Heart right ventricle (tissue), 16 donors: ENCODE data around the gene ZC3H13. TPM values are rescaled to one million over a fixed set of nuclear protein-coding genes. Genes with fewer than 3 reads are reported as not detected.

Source experiments
- ATAC-seq, 8 donors: fragments of 200-7000 bp; cut with Tn5 transposase; one replicate each; pipeline ENCODE4 v1.9.1; 2020; ENCODE audit warnings: mild to moderate bottlenecking in 8 of 8, moderate library complexity in 8 of 8, moderate number of reproducible peaks in 1 of 8
- DNase-seq, 2 donors: peaks; one replicate each; pipeline ENCODE4 v3.0.0-alpha.2; 2020
- H3K27ac ChIP-seq, 10 donors: fragments of 200-600 bp; sonication (generic) in 2 of 10; one replicate each; pipeline versions ENCODE4 v1.5.0 to v1.8.0; 2020 to 2022; ENCODE audit warnings: mild to moderate bottlenecking in 3 of 10
- H3K27me3 ChIP-seq, 7 donors: fragments of 200-600 bp; one replicate each; pipeline ENCODE4 v1.8.0; 2021 to 2022; ENCODE audit warnings: mild to moderate bottlenecking in 2 of 7
- H3K36me3 ChIP-seq, 9 donors: fragments of 200-600 bp; sonication (generic) in 1 of 9; one replicate each; pipeline versions ENCODE4 v1.5.0 to v1.8.0; 2020 to 2022; ENCODE audit warnings: mild to moderate bottlenecking in 2 of 9
- H3K4me1 ChIP-seq, 9 donors: fragments of 200-600 bp; sonication (generic) in 1 of 9; one replicate each; pipeline versions ENCODE4 v1.5.0 to v1.8.0; 2020 to 2022; ENCODE audit warnings: mild to moderate bottlenecking in 4 of 9
- H3K4me3 ChIP-seq, 10 donors: fragments of 200-600 bp; sonication (generic) in 2 of 10; one replicate each; pipeline versions ENCODE4 v1.5.0 to v1.8.0; 2020 to 2022; ENCODE audit warnings: mild to moderate bottlenecking in 7 of 10, moderate library complexity in 2 of 10
- H3K9me3 ChIP-seq, 11 donors: fragments of 200-600 bp in 10 of 11; sonication (generic) in 2 of 11; one replicate each; pipeline versions ENCODE4 v1.5.0 to v1.8.0; 2013 to 2022; ENCODE audit warnings: mild to moderate bottlenecking in 2 of 11, control low read depth in 1 of 11, moderate library complexity in 1 of 11
- CTCF ChIP-seq, 9 donors: fragments of 200-600 bp; sonication (generic) in 2 of 9; IDR thresholded peaks; one replicate each; pipeline versions ENCODE4 v1.5.0 to v1.8.0; 2021 to 2022; ENCODE audit warnings: antibody characterized with exemption in 9 of 9, mild to moderate bottlenecking in 5 of 9, moderate library complexity in 1 of 9
- WGBS, 2 donors: extraction: QIAGEN DNeasy Blood & Tissue Kit; methylation state at CpG; one replicate each; pipeline ENCODE4 v1.1.7; 2013; ENCODE audit warnings: inconsistent platforms in 1 of 2; 5-methylcytosine and 5-hydroxymethylcytosine counted together
- intact Hi-C, 10 donors: fragments of 100-400 bp; cut with DNase I; formaldehyde crosslinking; loops; one replicate each; pipeline versions ENCODE4 v1.11.1 to v1.14.2; 2022
- polyA plus RNA-seq, 2 donors: library from polyadenylated mRNA; stranded (reverse); fragments of 200-250 nt; gene quantifications; one replicate each; pipeline ENCODE4 v1.2.3, GENCODE V29; 2013
- total RNA-seq, 10 donors: library from RNA; stranded (reverse); fragmentation: NEBNext Ultra II Directional in 3 of 10; extraction: Animal tissue kit (Norgen Biotek cat#: 25700) in 3 of 10; gene quantifications; one replicate each; pipeline versions ENCODE4 v1.2.1 to v1.2.4, GENCODE V29; 2021 to 2023
- donor health status: Arrhythmogenic right ventricular cardiomyopathy.
- donor health status: ischemic (EF 13 %, LVEDD 7.1; RV severe dilation, severe dysfunction).
- donor health status: healthy with polysubstance abuse.
- donor health status: DM: no; HTN: yes; CAD: no.
- donor health status: DM: no; HTN: no; CAD: no.
- donor health status: ischemic (EF 25% LVEDD 6.9; RV normal size, moderate dysfunction).
- donor health status: ischemic (EF 25% LVEDD 5.7; RV mildly dilated, moderate dysfunction).
- donor health status: healthy.
- donor health status: DM: yes; HTN: yes; CAD: no.
- donor health status: Ischemic cardiomyopathy.
- donor health status: ischemic (EF 35%, LVEDD 5.7; RV mildly dilated, moderate dysfunction).
- donor health status: nonischemic (EF 11% LVEDD 7.7; RV severe dilation, severe dysfunction).
- donor health status: DM: yes; HTN: yes; CAD: no.
- donor health status: PGD.
- donor health status: ischemic (EF 29% LVEDD 5.4; RV normal size, mild dysfunction).
- donor health status: nonischemic (EF 23%, LVEDD 6.1; RV moderate dilation, normal function).

ZC3H13 gene
- total and polyA plus RNA-seq, 12 donors = 6.7 to 50.1 (median 43.4) TPM

- no peak for DNase-seq
- Histone ChIP-seq H3K4me3 (no peak overlapping the region), H3K4me1 (no peaks in the 10 kb centered on the region), H3K36me3 (no peaks in the 10 kb centered on the region), H3K27me3 (peaks cover 0 to 4% (median 0%) of the 10 kb centered on the region in 7 donors), H3K27ac (no peak overlapping the region), H3K9me3 (no peaks in the 10 kb centered on the region)
- WGBS, 2 donors = 76 to 95% methylated on average over 3 of the region's 3 CpGs
- intact Hi-C loops = no loop called here
- no peak for TF ChIP-seq CTCF (IDR thresholded peaks at IDR 0.05)
- no peak for ATAC-seq
These were observed 41.9 kb upstream of the ZC3H13 start for GRCh38 chr13:46094478-46094877.

- no peaks in the 10 kb centered on the region for H3K36me3 ChIP-seq
- intact Hi-C loops = no loop called here
- H3K27me3 ChIP-seq = peaks cover 0 to 4% (median 0%) of the 10 kb centered on the region in 7 donors
- H3K27ac ChIP-seq = no peak overlapping the region
- DNase-seq (no peak), ATAC-seq (no peak)
- no peak overlapping the region for H3K4me3 ChIP-seq
- H3K9me3 ChIP-seq = no peaks in the 10 kb centered on the region
- no peak for TF ChIP-seq CTCF (IDR thresholded peaks at IDR 0.05)
- H3K4me1 ChIP-seq = no peaks in the 10 kb centered on the region
- WGBS, 2 donors = 77% methylated on average over 5 of the region's 5 CpGs
These were observed 36.4 kb upstream of the ZC3H13 start for GRCh38 chr13:46088821-46089562.

GRCh38 chr13:46087481-46087880, 34.9 kb upstream of the ZC3H13 start:
- H3K27ac ChIP-seq = no peak overlapping the region
- H3K27me3 ChIP-seq = peaks cover 0 to 3% (median 0%) of the 10 kb centered on the region in 7 donors
- DNase-seq (no peak), ATAC-seq (no peak)
- H3K4me1 ChIP-seq = no peaks in the 10 kb centered on the region
- H3K9me3 ChIP-seq = no peaks in the 10 kb centered on the region
- intact Hi-C loops = no loop called here
- no peak overlapping the region for H3K4me3 ChIP-seq
- no peak for TF ChIP-seq CTCF (IDR thresholded peaks at IDR 0.05)
- H3K36me3 ChIP-seq = no peaks in the 10 kb centered on the region

- peaks cover 0 to 3% (median 0%) of the 10 kb centered on the region in 7 donors for H3K27me3 ChIP-seq
- intact Hi-C loops = no loop called here
- H3K9me3 ChIP-seq = no peaks in the 10 kb centered on the region
- no peak overlapping the region for H3K27ac ChIP-seq
- H3K4me3 ChIP-seq = no peak overlapping the region
- WGBS, 2 donors = 89 to 93% methylated on average over 12 of the region's 12 CpGs
- no peak for ATAC-seq
- no peaks in the 10 kb centered on the region for H3K36me3 ChIP-seq
- no peaks in the 10 kb centered on the region for H3K4me1 ChIP-seq
- TF ChIP-seq CTCF (IDR thresholded peaks at IDR 0.05) = no peak
- no peak for DNase-seq
These were observed 34.4 kb upstream of the ZC3H13 start for GRCh38 chr13:46086985-46087384.
